Measurements from ENCODE around the gene GBA2. TPM values are rescaled to one million over a fixed set of nuclear protein-coding genes. Genes with fewer than 3 reads are reported as not detected.

The GBA2 gene
- total and polyA plus RNA-seq, 2 donors (not counting 3 experiments of a cell fraction or from before 2014, with no cell fraction given), result 110 to 158 TPM

DNA sequence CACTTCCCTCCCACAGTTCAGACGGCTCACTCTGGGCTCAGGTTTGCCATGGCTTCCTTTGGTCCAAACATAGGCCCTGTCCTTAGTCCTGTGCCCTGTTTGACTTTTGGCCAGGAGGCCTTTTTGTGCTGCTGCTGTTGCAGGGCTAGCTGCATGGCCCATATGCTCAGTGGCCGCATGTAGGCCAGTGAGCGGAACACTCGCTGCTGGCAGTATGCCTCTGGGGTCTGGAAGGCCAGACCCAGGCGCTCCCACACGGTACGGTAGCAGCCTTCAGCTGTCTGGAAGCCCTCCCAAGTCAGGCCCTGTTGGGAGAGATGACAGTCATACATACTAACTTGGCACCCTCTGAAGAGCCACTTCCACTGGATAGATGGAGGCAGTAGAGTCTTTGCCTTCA, 11.9 kb downstream of the GBA2 start:
- POLR2A ChIA-PET, result no interaction called here
- Histone ChIP-seq H3K27ac (ENCODE audit: insufficient read depth, low read depth, low read length) (no peak overlapping the region), H3K9ac (replicated peaks; ENCODE audit: extremely low read depth, insufficient read depth, low read length) (no peak overlapping the region), H3K4me3 (replicated peaks in 1 of 3; ENCODE audit: insufficient read depth in 1 of 3, low read depth in 1 of 3, low read length in 3 of 3) (no peak overlapping the region), H2AFZ (ENCODE audit: low read depth, low read length) (no peak overlapping the region), H3K9me3 (replicated peaks; ENCODE audit: control insufficient read depth, insufficient read depth, low read length) (no peaks in the 10 kb centered on the region), H3K4me1 (ENCODE audit: control insufficient read depth, extremely low read depth, insufficient read depth, low read length) (peaks cover 14% of the 10 kb centered on the region), H4K20me1 (replicated peaks; ENCODE audit: control insufficient read depth, extremely low read depth, insufficient read depth, low read length) (no peaks in the 10 kb centered on the region), H3K9me1 (replicated peaks; ENCODE audit: control insufficient read depth, extremely low read depth, insufficient read depth, low read length) (no peaks in the 10 kb centered on the region), H3K36me3 (ENCODE audit: control insufficient read depth in 2 of 2, extremely low read depth in 1 of 2, insufficient read depth in 2 of 2, low read length in 2 of 2) (peaks cover 41 to 60% of the 10 kb centered on the region in 2 experiments), H3K27me3 (ENCODE audit: control insufficient read depth in 2 of 2, insufficient read depth in 2 of 2, low read length in 2 of 2) (no peaks in the 10 kb centered on the region), H3K79me2 (ENCODE audit: control insufficient read depth, insufficient read depth, low read length) (peaks cover 41% of the 10 kb centered on the region), H3K4me2 (ENCODE audit: insufficient read depth, low read length) (no peak overlapping the region)
- DNase-seq (ENCODE audit: low read depth, low spot score) (no peak), FAIRE-seq (no peak)
- intact Hi-C loops (cut with micrococcal nuclease), result no loop called here
- CTCF ChIA-PET, result interaction anchor here (1.0 to 5.3 kb wide), 7 partner anchors 10 to 89 kb away, joined by 3 to 86 read pairs (median 8); partner anchors contain the start of genes GBA2 and RGP1
- TF ChIP-seq MYC (IDR thresholded peaks at IDR 0.05; ENCODE audit: low read depth, low read length) (no peak), POLR2AphosphoS5 (IDR thresholded peaks at IDR 0.05; ENCODE audit: insufficient read depth, low read depth, low read length) (peak; percentile 7), EZH2 (IDR thresholded peaks at IDR 0.05; ENCODE audit: borderline replicate concordance, low read depth, low read length, severe bottlenecking) (no peak), POLR2A (IDR thresholded peaks at IDR 0.05; ENCODE audit: low read depth, low read length) (no peak), GATA2 (IDR thresholded peaks at IDR 0.05; ENCODE audit: insufficient read depth, insufficient read length, low read depth, low read length) (no peak), JUN (IDR thresholded peaks at IDR 0.05; ENCODE audit: borderline replicate concordance, insufficient read depth, insufficient read length, low read depth) (no peak)
- TF ChIP-seq, protein P1, sequence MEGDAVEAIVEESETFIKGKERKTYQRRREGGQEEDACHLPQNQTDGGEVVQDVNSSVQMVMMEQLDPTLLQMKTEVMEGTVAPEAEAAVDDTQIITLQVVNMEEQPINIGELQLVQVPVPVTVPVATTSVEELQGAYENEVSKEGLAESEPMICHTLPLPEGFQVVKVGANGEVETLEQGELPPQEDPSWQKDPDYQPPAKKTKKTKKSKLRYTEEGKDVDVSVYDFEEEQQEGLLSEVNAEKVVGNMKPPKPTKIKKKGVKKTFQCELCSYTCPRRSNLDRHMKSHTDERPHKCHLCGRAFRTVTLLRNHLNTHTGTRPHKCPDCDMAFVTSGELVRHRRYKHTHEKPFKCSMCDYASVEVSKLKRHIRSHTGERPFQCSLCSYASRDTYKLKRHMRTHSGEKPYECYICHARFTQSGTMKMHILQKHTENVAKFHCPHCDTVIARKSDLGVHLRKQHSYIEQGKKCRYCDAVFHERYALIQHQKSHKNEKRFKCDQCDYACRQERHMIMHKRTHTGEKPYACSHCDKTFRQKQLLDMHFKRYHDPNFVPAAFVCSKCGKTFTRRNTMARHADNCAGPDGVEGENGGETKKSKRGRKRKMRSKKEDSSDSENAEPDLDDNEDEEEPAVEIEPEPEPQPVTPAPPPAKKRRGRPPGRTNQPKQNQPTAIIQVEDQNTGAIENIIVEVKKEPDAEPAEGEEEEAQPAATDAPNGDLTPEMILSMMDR (IDR thresholded peaks at IDR 0.05; ENCODE audit: extremely low read depth in 1 of 2, insufficient read depth in 1 of 2, low read depth in 1 of 2, low read length in 2 of 2), result no peak
- TF ChIP-seq, protein P2, sequence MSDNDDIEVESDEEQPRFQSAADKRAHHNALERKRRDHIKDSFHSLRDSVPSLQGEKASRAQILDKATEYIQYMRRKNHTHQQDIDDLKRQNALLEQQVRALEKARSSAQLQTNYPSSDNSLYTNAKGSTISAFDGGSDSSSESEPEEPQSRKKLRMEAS (IDR thresholded peaks at IDR 0.05; ENCODE audit: insufficient read depth, insufficient read length), result no peak
- BruUV-seq (replicated peaks), result TSS peak; percentile 33
- dilution Hi-C loops (cut with MboI; ENCODE audit: extremely low pct_ligation_motif_present, low sequenced_read_pairs), result no loop called here
